ENCODE data around the gene MAP3K10. TPM values are rescaled to one million over a fixed set of nuclear protein-coding genes. Genes with fewer than 3 reads are reported as not detected.

MAP3K10 gene
- total and polyA plus RNA-seq, 7 donors = 4.2 to 17.2 (median 6.4) TPM

DNA sequence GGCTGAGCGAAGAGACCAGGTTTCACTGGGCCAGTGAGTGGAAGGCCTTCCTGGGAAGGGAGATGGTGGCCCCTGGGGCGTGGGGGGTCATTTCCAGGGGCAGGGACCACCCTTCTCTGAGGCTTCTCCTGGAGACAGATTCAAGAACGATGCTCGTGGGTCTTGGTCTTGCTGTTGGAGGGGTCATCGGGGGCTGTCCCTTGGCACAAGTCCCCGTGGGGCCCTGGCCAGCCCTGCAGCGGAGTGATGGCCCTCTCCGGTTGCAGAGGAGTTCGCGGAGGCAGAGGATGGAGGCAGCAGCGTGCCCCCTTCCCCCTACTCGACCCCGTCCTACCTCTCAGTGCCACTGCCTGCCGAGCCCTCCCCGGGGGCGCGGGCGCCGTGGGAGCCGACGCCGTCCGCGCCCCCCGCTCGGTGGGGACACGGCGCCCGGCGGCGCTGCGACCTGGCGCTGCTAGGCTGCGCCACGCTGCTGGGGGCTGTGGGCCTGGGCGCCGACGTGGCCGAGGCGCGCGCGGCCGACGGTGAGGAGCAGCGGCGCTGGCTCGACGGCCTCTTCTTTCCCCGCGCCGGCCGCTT, 22.1 kb downstream of the MAP3K10 start:
- no peak for DNase-seq
- Histone ChIP-seq H3K4me1 (peaks cover 0 to 15% (median 9%) of the 10 kb centered on the region in 4 donors), H3K36me3 (peaks cover 0 to 43% (median 17%) of the 10 kb centered on the region in 4 donors), H3K27ac (no peak overlapping the region), H3K27me3 (peaks cover 21 to 26% (median 23%) of the 10 kb centered on the region in 3 donors), H3K9me3 (no peaks in the 10 kb centered on the region), H3K4me3 (no peak overlapping the region)
- TF ChIP-seq EP300 (IDR thresholded peaks at IDR 0.05) = no peak
- TF ChIP-seq POLR2AphosphoS5 (IDR thresholded peaks at IDR 0.05) = no peak
- TF ChIP-seq POLR2A (IDR thresholded peaks at IDR 0.05) = no peak
- TF ChIP-seq, protein P1, sequence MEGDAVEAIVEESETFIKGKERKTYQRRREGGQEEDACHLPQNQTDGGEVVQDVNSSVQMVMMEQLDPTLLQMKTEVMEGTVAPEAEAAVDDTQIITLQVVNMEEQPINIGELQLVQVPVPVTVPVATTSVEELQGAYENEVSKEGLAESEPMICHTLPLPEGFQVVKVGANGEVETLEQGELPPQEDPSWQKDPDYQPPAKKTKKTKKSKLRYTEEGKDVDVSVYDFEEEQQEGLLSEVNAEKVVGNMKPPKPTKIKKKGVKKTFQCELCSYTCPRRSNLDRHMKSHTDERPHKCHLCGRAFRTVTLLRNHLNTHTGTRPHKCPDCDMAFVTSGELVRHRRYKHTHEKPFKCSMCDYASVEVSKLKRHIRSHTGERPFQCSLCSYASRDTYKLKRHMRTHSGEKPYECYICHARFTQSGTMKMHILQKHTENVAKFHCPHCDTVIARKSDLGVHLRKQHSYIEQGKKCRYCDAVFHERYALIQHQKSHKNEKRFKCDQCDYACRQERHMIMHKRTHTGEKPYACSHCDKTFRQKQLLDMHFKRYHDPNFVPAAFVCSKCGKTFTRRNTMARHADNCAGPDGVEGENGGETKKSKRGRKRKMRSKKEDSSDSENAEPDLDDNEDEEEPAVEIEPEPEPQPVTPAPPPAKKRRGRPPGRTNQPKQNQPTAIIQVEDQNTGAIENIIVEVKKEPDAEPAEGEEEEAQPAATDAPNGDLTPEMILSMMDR (IDR thresholded peaks at IDR 0.05) = no peak
- intact Hi-C loops (cut with DNase I) = no loop called here
- 94 to 95% methylated on average over 53 of the region's 53 CpGs for WGBS, 2 donors

DNA sequence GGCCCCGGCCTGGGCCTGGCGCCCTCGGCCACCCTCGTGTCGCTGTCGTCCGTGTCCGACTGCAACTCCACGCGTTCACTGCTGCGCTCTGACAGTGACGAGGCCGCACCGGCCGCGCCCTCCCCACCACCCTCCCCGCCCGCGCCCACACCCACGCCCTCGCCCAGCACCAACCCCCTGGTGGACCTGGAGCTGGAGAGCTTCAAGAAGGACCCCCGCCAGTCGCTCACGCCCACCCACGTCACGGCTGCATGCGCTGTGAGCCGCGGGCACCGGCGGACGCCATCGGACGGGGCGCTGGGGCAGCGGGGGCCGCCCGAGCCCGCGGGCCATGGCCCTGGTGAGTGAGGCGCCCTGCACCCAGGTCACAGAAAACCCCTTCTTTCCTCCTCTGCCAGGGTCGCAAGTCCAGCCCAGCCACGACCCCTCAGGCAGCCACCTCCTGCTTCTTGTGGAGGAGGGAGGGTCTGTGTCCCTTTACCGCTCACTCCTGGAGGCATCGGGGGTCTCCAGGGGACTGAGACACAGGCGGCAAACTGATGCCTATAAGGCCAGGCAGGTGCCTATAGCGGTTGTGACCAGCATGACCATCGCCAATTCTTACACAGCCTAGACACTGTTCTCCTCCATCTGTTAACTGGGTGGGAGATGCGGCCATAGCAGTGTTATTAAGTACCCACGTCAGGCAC, 22.8 kb downstream of the MAP3K10 start:
- 93 to 94% methylated on average over 50 of the region's 50 CpGs for WGBS, 2 donors
- DNase-seq = no peak
- H3K27ac ChIP-seq = no peak overlapping the region
- no peak overlapping the region for H3K4me3 ChIP-seq
- peaks cover 0 to 38% (median 17%) of the 10 kb centered on the region in 4 donors for H3K36me3 ChIP-seq
- no peaks in the 10 kb centered on the region for H3K9me3 ChIP-seq
- H3K27me3 ChIP-seq = peaks cover 25 to 32% (median 29%) of the 10 kb centered on the region in 3 donors
- peaks cover 0 to 15% (median 10%) of the 10 kb centered on the region in 4 donors for H3K4me1 ChIP-seq
- TF ChIP-seq, protein P1 (IDR thresholded peaks at IDR 0.05) = no peak
- TF ChIP-seq POLR2AphosphoS5 (IDR thresholded peaks at IDR 0.05) (no peak), EP300 (IDR thresholded peaks at IDR 0.05) (no peak), POLR2A (IDR thresholded peaks at IDR 0.05) (no peak)
- intact Hi-C loops (cut with DNase I) = no loop called here

DNA sequence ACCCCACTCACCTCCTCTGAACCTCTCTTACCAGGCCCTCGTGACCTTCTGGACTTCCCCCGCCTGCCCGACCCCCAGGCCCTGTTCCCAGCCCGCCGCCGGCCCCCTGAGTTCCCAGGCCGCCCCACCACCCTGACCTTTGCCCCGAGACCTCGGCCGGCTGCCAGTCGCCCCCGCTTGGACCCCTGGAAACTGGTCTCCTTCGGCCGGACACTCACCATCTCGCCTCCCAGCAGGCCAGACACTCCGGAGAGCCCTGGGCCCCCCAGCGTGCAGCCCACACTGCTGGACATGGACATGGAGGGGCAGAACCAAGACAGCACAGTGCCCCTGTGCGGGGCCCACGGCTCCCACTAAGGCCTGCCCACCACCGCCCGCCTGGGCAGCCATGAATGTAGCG, 23.7 kb downstream of the MAP3K10 start:
- H3K36me3 ChIP-seq = peaks cover 0 to 29% (median 11%) of the 10 kb centered on the region in 4 donors
- no peak overlapping the region for H3K27ac ChIP-seq
- H3K27me3 ChIP-seq = peaks cover 29 to 42% (median 35%) of the 10 kb centered on the region in 3 donors
- no peak for DNase-seq
- no peak overlapping the region for H3K4me3 ChIP-seq
- whole genome bisulfite sequencing, 2 donors = 89 to 92% methylated on average over 22 of the region's 22 CpGs
- TF ChIP-seq EP300 (IDR thresholded peaks at IDR 0.05) (no peak), POLR2AphosphoS5 (IDR thresholded peaks at IDR 0.05) (no peak), POLR2A (IDR thresholded peaks at IDR 0.05) (no peak)
- TF ChIP-seq, protein P1 (IDR thresholded peaks at IDR 0.05) = no peak
- intact Hi-C loops (cut with DNase I) = no loop called here
- no peaks in the 10 kb centered on the region for H3K9me3 ChIP-seq
- peaks cover 0 to 18% (median 10%) of the 10 kb centered on the region in 4 donors for H3K4me1 ChIP-seq

DNA sequence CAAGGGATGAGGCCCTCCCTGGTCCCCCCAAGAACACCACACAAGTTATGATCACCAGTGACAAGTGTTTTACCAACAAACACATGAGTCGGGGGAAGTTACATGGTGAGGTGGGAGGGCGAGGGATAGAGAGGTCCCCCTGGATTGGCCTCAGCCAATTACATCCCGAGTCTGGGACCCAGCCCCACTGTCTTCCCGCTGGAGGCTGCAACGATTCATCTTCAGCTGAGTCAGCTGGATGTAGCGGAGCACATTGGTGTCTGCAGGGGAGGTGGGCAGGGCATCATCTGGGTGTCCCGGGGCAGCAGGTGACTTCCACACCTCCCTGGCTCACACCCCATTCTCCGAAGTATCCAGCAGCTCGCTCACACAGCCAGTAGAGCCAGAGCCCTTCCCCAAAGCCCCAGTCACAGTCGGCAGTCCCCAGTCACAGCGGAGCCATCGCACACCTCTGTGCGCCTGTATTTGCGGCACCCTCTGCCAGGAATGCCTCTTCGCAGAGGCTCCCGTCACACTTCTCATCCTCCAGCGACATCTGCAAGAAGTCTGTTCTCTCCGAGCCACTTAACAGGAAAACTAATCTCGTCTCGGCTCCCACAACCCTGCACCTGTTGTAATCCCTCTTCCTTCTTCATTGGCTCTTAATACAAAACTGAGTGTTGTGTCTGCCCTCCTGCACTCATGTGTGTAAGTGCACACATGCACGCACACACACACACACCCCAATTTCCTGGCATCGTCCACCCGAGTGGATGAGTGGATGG, 25.0 kb downstream of the MAP3K10 start:
- Histone ChIP-seq H3K27ac (no peak overlapping the region), H3K9me3 (no peaks in the 10 kb centered on the region), H3K36me3 (peaks cover 0 to 16% (median 2%) of the 10 kb centered on the region in 4 donors), H3K27me3 (peaks cover 29 to 52% (median 35%) of the 10 kb centered on the region in 3 donors), H3K4me3 (no peak overlapping the region), H3K4me1 (peaks cover 0 to 19% (median 10%) of the 10 kb centered on the region in 4 donors)
- 39 to 54% methylated on average over 23 of the region's 23 CpGs for WGBS, 2 donors
- TF ChIP-seq, protein P1 (IDR thresholded peaks at IDR 0.05) = no peak
- no peak for TF ChIP-seq POLR2A (IDR thresholded peaks at IDR 0.05)
- TF ChIP-seq POLR2AphosphoS5 (IDR thresholded peaks at IDR 0.05) = no peak
- TF ChIP-seq EP300 (IDR thresholded peaks at IDR 0.05) = no peak
- intact Hi-C loops (cut with DNase I) = no loop called here
- DNase-seq = no peak

Data from sigmoid colon (tissue), 7 donors.